Lower leg skin (tissue), 3 donors: Measurements from ENCODE around the gene ACOX1.

Experiments
- POLR2A ChIP-seq, 2 donors: fragments of 450-650 bp; IDR thresholded peaks; one replicate each; pipeline ENCODE4 v1.6.1; 2016 to 2017; ENCODE audit warnings: antibody characterized with exemption in 2 of 2, mild to moderate bottlenecking in 1 of 2, moderate library complexity in 1 of 2
- TF ChIP-seq, protein P1 (sequence below), 3 donors: fragments of 450-650 bp; IDR thresholded peaks; one replicate each; pipeline ENCODE4 v1.5.1; 2016; ENCODE audit warnings: antibody characterized with exemption in 3 of 3, mild to moderate bottlenecking in 3 of 3, moderate library complexity in 2 of 3

DNA sequence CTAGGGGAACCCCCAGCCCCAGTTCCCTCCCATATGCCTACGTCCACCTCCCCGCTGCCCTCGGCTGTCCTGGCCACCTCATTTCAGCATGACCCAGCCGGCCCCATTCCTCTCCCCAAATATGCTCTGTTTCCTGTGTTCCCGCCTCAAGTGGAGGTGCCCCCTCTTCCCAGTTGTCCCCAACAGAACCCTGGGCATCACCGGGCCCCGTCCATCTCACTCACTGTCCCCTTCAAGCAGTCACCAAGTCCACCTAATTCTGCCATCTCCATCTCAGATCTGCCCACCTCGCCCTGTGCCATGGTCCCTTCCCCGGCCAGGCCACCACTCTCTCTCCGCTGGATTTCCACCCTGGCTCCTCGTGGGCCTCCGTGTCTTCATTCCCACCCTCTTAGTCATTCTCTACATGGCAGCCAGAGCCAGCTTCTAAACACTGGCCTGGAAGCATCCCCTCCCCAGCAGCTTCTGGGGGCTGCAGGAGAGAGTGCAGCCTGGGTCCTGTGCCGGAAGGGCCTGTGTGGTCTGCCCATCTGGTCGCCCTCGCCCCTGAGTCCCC, 34.5 kb upstream of the ACOX1 start:
- no peak for TF ChIP-seq POLR2A (IDR thresholded peaks at IDR 0.05)
- TF ChIP-seq, protein P1, sequence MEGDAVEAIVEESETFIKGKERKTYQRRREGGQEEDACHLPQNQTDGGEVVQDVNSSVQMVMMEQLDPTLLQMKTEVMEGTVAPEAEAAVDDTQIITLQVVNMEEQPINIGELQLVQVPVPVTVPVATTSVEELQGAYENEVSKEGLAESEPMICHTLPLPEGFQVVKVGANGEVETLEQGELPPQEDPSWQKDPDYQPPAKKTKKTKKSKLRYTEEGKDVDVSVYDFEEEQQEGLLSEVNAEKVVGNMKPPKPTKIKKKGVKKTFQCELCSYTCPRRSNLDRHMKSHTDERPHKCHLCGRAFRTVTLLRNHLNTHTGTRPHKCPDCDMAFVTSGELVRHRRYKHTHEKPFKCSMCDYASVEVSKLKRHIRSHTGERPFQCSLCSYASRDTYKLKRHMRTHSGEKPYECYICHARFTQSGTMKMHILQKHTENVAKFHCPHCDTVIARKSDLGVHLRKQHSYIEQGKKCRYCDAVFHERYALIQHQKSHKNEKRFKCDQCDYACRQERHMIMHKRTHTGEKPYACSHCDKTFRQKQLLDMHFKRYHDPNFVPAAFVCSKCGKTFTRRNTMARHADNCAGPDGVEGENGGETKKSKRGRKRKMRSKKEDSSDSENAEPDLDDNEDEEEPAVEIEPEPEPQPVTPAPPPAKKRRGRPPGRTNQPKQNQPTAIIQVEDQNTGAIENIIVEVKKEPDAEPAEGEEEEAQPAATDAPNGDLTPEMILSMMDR (IDR thresholded peaks at IDR 0.05): no peak
